Karpas-422 (cell line): Measurements from ENCODE around the gene TMEM176A. TPM values are rescaled to one million over a fixed set of nuclear protein-coding genes. Genes with fewer than 3 reads are reported as not detected.

ENCODE experiments used
- DNase-seq: peaks from one replicate; pipeline ENCODE4 v3.0.0-alpha.2; 2015
- H2AFZ ChIP-seq: fragments of 200-600 bp; sonication (generic); 2 replicates; pipeline ENCODE4 v1.6.1; 2014; ENCODE audit warnings: antibody characterized with exemption, low read length, mixed read lengths
- H3K27ac ChIP-seq: fragments of 200-600 bp; sonication (generic); 2 replicates; pipeline ENCODE4 v1.5.1; 2014; ENCODE audit warnings: mild to moderate bottlenecking, low read length, moderate library complexity
- H3K27me3 ChIP-seq: fragments of 200-600 bp; sonication (generic); 2 replicates; pipeline ENCODE4 v1.6.1; 2014; ENCODE audit warnings: low read length, mixed read lengths
- H3K36me3 ChIP-seq: fragments of 200-600 bp; sonication (generic); 2 replicates; pipeline ENCODE4 v1.6.1; 2014; ENCODE audit warnings: low read length, mixed read lengths; ENCODE audit not compliant: insufficient read depth
- H3K4me1 ChIP-seq: fragments of 200-600 bp; sonication (generic); 2 replicates; pipeline ENCODE4 v1.6.1; 2014; ENCODE audit warnings: mild to moderate bottlenecking, low read length, mixed read lengths
- H3K4me2 ChIP-seq: fragments of 200-600 bp; sonication (generic); 2 replicates; pipeline ENCODE4 v1.6.1; 2014; ENCODE audit warnings: low read length, low read depth, mild to moderate bottlenecking; ENCODE audit not compliant: poor library complexity, severe bottlenecking
- H3K4me3 ChIP-seq: fragments of 200-600 bp; sonication (generic); 2 replicates; pipeline ENCODE4 v1.5.1; 2014; ENCODE audit warnings: mild to moderate bottlenecking, antibody characterized with exemption, low read length, mixed read lengths
- H3K79me2 ChIP-seq: fragments of 200-600 bp; sonication (generic); 2 replicates; pipeline ENCODE4 v1.6.1; 2014; ENCODE audit warnings: mild to moderate bottlenecking, low read length, mixed read lengths
- H3K9ac ChIP-seq: fragments of 200-600 bp; sonication (generic); 2 replicates; pipeline ENCODE4 v1.6.0; 2014; ENCODE audit warnings: low read length
- H3K9me2 ChIP-seq: fragments of 200-600 bp; sonication (generic), shearing (Covaris generic); replicated peaks from 2 replicates; pipeline ENCODE4 v1.6.0; 2014; ENCODE audit warnings: mild to moderate bottlenecking, low read length, moderate library complexity; ENCODE audit not compliant: insufficient read depth
- H3K9me3 ChIP-seq: fragments of 300-700, 200-600 bp; sonication (generic); 2 replicates; pipeline ENCODE4 v1.6.1; 2014; ENCODE audit warnings: low read length, mixed read lengths
- H4K20me1 ChIP-seq: fragments of 200-600 bp; sonication (generic); 2 replicates; pipeline ENCODE4 v1.6.1; 2014; ENCODE audit warnings: mild to moderate bottlenecking, antibody characterized with exemption, low read length, low read depth; ENCODE audit not compliant: insufficient read depth
- total RNA-seq: library from RNA; depleted of rRNA; stranded (reverse); fragments of >200 nt; shearing (Covaris generic); gene quantifications from 2 replicates; pipeline ENCODE4 v1.2.3, GENCODE V29; 2014; ENCODE audit warnings: low replicate concordance

Gene TMEM176A
- total RNA-seq, 1 experiment from 2014 or later: not detected

DNA sequence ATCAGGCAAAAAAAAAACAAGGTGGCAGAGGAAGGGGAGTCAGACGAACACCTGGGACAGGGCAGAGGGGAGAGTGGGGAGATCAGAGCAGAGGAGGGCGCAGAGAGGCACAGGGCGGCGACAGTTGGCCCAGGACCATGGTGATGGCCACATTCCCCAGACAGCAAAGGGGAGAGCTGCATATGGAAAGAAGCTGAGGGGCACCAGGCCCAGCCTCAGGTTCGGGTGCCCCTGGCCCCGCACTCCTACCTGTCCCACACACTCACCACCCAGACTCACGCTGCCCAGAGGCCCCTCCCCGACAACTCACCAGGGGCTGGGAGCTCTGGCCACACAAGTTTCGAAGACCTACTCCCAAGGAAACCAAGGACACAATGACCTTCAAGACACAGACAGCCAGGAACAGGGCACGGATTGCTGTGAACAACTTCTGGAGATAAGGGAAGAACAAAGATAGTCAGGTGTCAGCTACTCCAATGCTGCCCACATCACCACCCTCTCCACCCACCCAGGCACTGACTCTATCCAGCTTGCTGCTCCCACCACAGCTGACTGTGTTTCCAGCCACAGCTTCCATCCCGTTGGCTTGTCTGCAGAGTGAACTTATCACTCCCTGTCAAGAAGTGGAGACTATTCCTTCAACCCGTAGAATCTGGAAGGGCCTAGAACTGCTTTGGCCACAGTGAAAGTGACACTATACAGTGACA lies 8.7 kb upstream of the TMEM176A start:
- no peak overlapping the region for H3K4me3 ChIP-seq
- no peaks in the 10 kb centered on the region for H3K79me2 ChIP-seq

DNA sequence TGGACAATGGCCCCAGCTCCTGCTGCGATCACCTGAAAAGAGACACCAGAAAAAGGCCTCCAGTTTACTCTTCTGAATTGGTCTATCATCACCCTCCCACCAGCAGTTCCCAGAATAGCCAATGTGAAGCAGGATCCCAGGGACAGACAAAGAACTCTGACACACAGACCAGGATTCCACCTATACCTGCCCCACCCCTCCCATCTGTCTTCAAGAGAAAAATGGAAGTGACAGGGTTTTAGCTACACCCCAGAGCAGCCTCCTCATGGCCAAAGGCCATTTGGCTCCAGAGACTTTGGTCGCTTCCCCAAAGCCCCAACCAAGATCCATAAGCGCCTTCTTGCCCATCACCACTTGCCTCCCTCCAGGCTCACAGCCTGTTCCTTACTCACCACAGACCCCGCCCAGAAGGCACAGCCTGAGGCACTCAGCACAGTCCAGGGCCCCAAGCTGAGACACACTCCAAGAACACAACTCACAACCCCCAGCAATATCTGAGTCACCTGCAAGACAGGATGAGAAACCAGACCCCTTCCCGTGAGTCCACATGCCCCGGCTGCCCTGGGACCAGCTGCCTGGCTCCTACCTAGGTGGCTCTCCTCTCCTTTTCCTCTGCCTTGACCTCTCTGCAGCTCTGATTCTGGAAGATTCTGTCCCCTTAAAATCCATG lies 6.9 kb upstream of the TMEM176A start:
- Histone ChIP-seq H3K4me2 (no peak overlapping the region), H3K9me3 (no peaks in the 10 kb centered on the region), H3K9me2 (no peaks in the 10 kb centered on the region), H4K20me1 (no peaks in the 10 kb centered on the region), H3K27me3 (no peaks in the 10 kb centered on the region), H3K9ac (no peak overlapping the region), H3K27ac (no peak overlapping the region), H2AFZ (no peak overlapping the region), H3K4me1 (peaks cover 4% of the 10 kb centered on the region), H3K79me2 (no peaks in the 10 kb centered on the region), H3K36me3 (no peaks in the 10 kb centered on the region), H3K4me3 (no peak overlapping the region)
- no peak for DNase-seq

More for the DNA sequence above, 8.7 kb upstream of the TMEM176A start:
- H3K36me3 ChIP-seq: no peaks in the 10 kb centered on the region
- H3K4me2 ChIP-seq: no peak overlapping the region
- no peak for DNase-seq
- no peaks in the 10 kb centered on the region for H3K9me3 ChIP-seq
- peaks cover 5% of the 10 kb centered on the region; the same call in 1 of the 2 replicates for H3K4me1 ChIP-seq
- no peak overlapping the region for H3K9ac ChIP-seq
- no peak overlapping the region for H3K27ac ChIP-seq
- H2AFZ ChIP-seq: no peak overlapping the region
- no peaks in the 10 kb centered on the region for H4K20me1 ChIP-seq
- H3K9me2 ChIP-seq: no peaks in the 10 kb centered on the region
- H3K27me3 ChIP-seq: no peaks in the 10 kb centered on the region

DNA sequence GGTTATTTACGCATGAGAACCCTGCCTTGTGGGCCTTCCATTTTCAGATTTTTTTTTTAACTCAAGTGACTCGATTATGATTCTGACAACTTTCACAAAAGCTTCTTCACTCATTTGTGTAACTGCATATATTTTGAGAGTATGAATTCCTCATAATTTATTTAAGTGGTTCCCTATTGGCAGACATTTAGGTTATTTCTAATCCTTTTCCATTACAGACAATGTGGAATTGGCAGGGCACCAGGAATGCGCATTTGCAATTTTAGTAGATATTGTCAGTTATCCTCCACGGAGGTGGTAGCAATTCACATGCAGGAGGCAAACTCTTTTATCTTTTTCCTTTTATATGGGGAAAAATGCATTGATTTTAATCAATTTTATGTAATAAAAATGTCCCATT lies 2.9 kb upstream of the TMEM176A start:
- H3K27ac ChIP-seq: no peak overlapping the region
- H3K4me1 ChIP-seq: peaks cover 4% of the 10 kb centered on the region
- H3K9ac ChIP-seq: no peak overlapping the region
- H3K9me3 ChIP-seq: no peaks in the 10 kb centered on the region
- no peaks in the 10 kb centered on the region for H3K9me2 ChIP-seq
- no peak overlapping the region for H2AFZ ChIP-seq
- no peak for DNase-seq
- H3K36me3 ChIP-seq: no peaks in the 10 kb centered on the region
- no peaks in the 10 kb centered on the region for H3K79me2 ChIP-seq
- no peak overlapping the region for H3K4me2 ChIP-seq
- no peak overlapping the region for H3K4me3 ChIP-seq
- no peaks in the 10 kb centered on the region for H3K27me3 ChIP-seq
- H4K20me1 ChIP-seq: no peaks in the 10 kb centered on the region

DNA sequence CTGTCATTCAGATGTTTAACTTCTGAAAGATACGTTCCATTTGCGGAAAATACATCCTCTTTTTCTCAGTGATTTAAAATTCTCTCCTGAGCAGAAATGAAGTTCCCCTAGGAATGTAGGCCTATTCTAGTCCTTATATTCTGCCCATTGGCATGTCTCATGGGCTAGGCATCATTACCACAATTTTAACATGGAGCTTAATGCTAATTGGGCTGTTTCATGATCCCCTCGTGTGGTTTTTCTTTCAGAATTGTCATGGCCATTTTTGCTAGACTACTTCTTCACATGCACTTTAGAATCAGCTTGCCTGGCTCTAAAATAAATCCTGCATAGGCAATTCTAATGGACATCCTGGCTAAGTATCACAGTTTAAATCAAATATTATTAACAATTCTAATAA lies 1.4 kb upstream of the TMEM176A start:
- Histone ChIP-seq H3K4me1 (peaks cover 4% of the 10 kb centered on the region), H3K9me2 (no peaks in the 10 kb centered on the region), H3K4me3 (no peak overlapping the region), H3K36me3 (no peaks in the 10 kb centered on the region), H3K27ac (no peak overlapping the region), H3K79me2 (no peaks in the 10 kb centered on the region), H3K9me3 (no peaks in the 10 kb centered on the region), H3K9ac (no peak overlapping the region), H4K20me1 (no peaks in the 10 kb centered on the region), H3K4me2 (no peak overlapping the region), H2AFZ (no peak overlapping the region), H3K27me3 (no peaks in the 10 kb centered on the region)
- no peak for DNase-seq

DNA sequence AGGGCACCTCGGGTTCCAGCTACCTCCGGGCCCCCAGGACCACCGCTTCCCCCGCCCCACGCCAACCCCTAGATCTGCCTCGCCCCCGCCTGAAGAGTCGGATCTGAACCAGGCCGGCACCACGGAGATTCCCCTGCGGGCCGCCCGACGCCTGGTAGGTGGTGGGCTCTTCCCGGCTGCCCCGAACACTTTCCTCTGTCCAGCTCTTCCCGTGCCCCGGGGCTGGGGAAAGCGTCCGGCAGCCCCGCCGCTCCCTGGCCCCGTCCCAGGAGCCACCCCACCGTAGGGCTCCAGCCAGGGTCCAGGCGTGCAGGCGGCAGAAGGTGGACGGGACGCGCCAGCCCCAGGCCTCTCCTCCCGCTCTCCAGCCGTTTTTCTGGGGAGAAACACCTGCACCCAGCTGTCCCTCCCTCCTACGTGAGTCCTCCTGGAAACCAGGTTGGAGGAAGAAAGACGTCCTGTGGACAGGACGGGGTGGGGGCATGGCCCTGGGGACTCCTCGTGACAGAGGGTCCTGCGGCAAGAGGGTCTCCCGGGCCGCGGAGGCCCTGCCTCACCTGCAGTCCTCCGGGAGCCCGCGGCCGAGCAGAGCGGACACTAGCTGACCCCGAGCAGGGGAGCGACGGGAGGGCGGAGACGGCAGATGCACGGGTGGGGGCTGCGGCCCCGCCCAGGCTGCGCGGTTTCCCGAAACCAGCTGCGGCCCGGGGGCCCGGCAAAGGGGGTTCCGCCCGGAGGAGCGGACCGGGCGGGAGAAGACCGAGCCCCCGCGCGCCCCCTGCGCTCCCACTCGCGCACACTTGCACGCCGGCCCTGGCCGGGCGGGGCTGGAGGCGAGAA lies 608 bp upstream of the TMEM176A start, which contains the start of gene TMEM176B:
Gene TMEM176B (minus strand): TSS at position 624 of the 840 bp plus-strand sequence. CDS start 3,795 bp downstream, outside the sequence.
- Histone ChIP-seq H2AFZ (no peak within 1 kb of the TSS), H3K9me3 (no peaks in the 10 kb centered on the region), H3K9me2 (no peaks in the 10 kb centered on the region), H3K27me3 (no peaks in the 10 kb centered on the region), H3K79me2 (no peaks in the 10 kb centered on the region), H3K4me2 (no peak within 1 kb of the TSS), H3K4me1 (peaks cover 4% of the 10 kb centered on the region), H4K20me1 (no peaks in the 10 kb centered on the region), H3K9ac (no peak within 1 kb of the TSS), H3K27ac (no peak within 1 kb of the TSS), H3K4me3 (no peak within 1 kb of the TSS), H3K36me3 (no peaks in the 10 kb centered on the region)
- DNase-seq: no peak

DNA sequence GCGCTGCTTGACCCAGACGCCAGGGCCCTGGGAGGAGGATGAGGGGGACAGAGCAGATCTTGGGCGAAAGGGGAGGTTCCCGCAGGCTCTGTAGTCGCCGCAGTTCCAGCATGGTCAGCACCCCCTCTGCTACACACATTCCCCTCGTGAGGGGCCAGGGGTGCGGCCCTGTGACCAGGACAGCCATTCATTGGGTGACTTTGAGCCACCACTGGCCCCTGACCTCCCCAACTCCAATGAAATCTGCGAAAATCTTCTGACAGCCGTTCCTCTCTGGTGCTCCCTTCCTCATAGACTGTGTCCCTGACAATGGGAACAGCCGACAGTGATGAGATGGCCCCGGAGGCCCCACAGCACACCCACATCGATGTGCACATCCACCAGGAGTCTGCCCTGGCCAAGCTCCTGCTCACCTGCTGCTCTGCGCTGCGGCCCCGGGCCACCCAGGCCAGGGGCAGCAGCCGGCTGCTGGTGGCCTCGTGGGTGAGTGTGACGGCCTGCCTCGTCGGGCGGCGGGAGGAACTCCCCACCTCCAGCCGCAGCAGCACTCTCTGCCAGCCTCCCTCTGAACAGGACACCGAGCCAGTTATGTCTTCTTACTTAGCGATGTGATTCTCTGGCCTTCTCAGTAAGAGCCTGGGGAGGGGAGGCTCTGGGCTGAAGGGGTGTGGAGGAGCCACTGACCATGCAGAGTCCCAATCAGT lies 825 bp downstream of the TMEM176A start:
- Histone ChIP-seq H2AFZ (no peak overlapping the region), H3K36me3 (no peaks in the 10 kb centered on the region), H3K9me3 (no peaks in the 10 kb centered on the region), H3K4me3 (no peak overlapping the region), H3K9ac (no peak overlapping the region), H3K79me2 (no peaks in the 10 kb centered on the region), H3K27me3 (no peaks in the 10 kb centered on the region), H3K4me2 (no peak overlapping the region), H3K9me2 (no peaks in the 10 kb centered on the region), H3K27ac (no peak overlapping the region), H3K4me1 (peaks cover 4% of the 10 kb centered on the region), H4K20me1 (no peaks in the 10 kb centered on the region)
- no peak for DNase-seq

- no peaks in the 10 kb centered on the region for H3K9me3 ChIP-seq
Measured at GRCh38 chr7:150801946-150802771, 1.6 kb downstream of the TMEM176A start.

More at GRCh38 chr7:150801946-150802771, 1.6 kb downstream of the TMEM176A start:
- Histone ChIP-seq H3K36me3 (no peaks in the 10 kb centered on the region), H4K20me1 (no peaks in the 10 kb centered on the region), H3K4me3 (no peak overlapping the region), H3K9ac (no peak overlapping the region), H3K79me2 (no peaks in the 10 kb centered on the region), H3K27ac (no peak overlapping the region), H3K4me1 (peaks cover 2% of the 10 kb centered on the region), H3K4me2 (no peak overlapping the region), H3K27me3 (no peaks in the 10 kb centered on the region), H3K9me2 (no peaks in the 10 kb centered on the region), H2AFZ (no peak overlapping the region)
- no peak for DNase-seq
